GM21367 (cell line): ENCODE results near the gene KRT74.
"Not testable (repeated sequence)": the region's sequence is repeated elsewhere in the genome, so short reads cannot be mapped to it uniquely, and the experiment has no call there.

ENCODE experiments used
- ATAC-seq: cut with Tn5 transposase; IDR thresholded peaks from one replicate; pipeline ENCODE4 v1.9.1; 2021; ENCODE audit not compliant: unreplicated experiment

Gene KRT74

DNA sequence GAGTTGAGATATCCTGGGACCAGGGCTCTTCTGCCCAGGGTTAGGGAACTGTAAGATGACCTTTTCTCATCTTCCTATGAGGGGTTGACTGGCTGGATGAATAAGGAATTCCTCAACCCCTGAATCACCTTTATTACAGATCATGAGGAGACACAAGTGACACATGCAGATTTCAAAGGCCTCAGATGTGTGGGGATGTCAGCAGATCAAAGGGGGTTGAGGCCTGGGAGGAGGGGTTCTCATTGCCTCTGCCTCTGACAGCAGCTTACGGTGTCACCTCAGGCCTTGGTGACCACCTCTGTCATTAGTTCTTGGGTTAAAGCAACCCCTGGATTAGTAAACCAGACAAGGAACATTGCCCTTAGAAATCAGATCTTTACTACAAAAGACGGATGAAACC is 29.7 kb upstream of the KRT74 start:
- no peak for ATAC-seq

DNA sequence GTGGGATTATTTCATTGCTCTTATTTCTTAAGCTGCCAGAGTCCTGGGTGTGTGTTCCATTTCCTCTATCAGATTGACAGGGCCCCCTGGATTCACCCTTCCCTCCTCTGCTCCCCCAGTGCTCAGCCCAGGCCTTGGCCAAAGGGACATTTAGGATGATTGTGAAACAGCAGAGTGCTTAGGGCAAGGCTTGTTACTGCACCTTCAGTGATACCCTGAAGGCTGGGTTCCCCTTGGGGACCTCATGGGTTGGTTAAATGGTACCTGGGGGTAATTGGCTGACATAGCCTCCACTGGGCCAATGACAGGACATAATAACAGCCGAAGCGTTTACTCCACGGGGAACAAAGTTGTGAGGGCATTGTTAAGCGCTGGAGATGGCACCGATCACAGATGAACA is 28.9 kb upstream of the KRT74 start:
- no peak for ATAC-seq

DNA sequence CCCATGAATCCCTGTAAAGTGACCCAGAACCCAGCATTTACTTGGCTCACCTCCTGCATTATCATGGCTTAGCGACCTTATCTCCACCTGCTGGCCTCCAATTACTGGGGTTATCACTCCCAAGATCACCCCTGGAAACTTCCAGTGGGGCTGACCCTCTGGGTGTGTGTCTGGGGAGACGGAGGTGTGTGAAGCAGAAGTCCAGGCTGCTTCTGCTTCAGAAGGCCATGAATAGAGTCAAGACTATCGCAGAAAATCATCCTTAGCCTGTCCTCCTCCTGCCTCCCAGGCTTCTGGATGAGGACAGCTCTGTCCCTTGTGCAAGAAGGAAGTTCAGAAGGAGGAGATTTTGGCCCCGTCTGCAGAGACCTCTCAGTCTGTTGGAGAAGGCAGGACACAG is 28.0 kb upstream of the KRT74 start:
- ATAC-seq: no peak

DNA sequence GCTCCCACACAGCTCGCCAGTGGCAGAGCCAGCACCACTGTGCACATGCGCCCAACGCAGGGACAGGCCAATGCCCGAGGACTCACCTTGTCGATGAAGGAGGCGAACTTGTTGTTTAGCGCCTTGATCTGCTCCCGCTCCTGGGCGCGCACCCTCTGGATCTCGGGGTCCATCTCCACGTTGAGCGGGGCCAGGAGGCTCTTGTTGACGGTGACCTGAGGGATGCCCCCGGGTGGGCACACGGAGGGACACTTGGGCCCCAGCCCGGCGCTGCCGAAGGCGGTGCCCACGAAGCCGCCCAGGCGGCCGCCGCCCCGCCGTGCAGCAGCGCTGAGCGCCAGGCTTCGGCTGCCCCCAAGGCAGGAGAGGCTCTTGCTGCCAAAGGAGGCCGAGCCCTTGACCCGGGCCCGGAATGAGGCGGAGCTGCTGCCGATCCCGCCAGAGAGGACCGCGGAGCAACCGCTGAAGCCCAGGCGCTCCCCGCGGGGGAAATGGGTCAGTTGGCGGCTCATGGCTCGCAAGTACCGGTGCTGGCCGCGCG is 27.4 kb upstream of the KRT74 start, which contains the start of gene KRT72:
Gene KRT72, minus strand, starts transcription at position 523 of the 541 bp plus-strand sequence. Its CDS starts 11 bp downstream, at position 512.
- ATAC-seq: no peak

DNA sequence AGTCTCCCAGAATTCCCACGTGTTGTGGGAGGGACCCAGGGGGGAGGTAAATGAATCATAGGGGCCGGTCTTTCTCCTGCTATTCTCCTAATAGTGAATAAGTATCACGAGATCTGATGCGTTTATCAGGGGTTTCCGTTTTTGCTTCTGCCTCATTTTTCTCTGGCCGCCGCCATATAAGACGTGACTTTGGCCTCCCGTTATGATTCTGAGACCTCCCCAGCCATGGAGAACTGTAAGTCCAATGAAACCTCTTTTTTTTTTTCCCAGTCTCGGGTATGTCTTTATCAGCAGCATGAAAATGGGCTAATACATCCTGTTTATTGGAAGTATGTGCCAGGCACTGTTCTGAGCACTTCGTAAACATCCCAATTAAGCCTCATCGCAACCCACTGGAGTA is 26.8 kb upstream of the KRT74 start:
- no peak for ATAC-seq

DNA sequence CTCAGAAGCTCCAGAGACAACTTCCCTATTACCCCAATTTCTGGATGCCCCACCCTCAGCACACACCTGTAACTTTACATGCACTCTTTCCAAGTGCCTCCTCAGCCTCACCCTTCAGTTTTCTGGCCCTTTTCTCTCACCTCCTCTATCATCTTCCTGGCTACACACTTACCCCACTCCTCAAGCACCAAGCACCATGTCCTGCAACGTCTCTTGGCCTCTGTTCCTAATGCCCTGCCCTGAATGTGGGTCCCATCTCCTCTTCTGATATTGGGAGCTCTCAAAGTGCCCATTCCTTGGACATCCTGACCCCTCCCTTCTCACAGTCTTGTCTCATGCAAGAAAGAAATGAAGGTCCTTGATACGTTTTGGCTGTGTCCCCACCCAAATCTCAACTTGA is 26.4 kb upstream of the KRT74 start:
- ATAC-seq: no peak

DNA sequence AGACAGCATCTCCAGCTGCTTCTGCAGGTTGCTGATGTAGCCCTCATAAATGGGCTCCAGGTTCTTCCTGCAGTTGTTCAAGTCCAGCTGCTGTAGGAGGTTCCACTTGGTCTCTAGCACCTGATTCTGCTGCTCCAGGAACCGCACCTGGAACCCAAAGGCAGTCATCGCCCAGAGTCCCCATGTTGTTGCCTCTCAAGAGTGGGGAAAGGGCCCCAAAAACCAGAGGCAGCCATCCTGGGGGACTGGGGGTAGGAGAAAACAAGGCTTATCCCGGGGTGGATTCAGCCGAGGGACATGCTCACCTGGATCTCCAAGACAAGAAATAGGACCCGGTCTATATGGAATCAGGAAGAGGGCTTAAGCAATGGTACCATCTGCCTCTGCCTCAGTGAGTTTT is 25.3 kb upstream of the KRT74 start:
- no peak for ATAC-seq

DNA sequence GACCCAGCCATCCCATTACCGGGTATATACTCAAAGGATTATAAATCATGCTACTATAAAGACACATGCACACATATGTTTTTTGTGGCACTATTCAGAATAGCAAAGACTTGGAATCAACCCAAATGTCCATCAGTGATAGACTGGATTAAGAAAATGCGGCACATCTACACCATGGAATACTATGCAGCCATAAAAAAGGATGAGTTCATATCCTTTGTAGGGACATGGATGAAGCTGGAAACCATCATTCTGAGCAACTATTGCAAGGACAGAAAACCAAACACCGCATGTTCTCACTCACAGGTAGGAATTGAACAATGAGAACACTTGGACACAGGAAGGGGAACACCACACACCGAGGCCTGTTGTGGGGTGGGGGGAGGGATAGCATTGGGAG is 20.6 kb upstream of the KRT74 start:
- ATAC-seq: not testable (repeated sequence)

DNA sequence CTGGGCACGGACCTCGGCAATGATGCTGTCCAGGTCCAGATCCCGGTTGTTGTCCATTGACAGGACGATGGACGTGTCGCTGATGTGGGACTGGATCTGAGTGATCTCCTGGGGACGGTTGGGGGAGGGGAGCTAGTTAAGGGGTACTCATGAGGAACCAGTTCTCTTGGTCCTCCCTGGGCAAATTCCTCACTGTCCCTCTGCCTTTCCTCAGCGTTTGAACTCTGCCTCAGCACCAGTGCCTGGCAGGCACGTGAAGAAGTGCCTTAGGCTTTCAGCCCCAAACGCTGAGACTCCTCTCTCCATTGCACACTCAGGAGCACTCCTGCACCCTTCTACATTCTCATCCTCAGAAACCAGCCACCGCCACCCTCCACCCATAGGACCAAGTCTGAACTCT is 17.9 kb upstream of the KRT74 start:
- ATAC-seq: no peak

DNA sequence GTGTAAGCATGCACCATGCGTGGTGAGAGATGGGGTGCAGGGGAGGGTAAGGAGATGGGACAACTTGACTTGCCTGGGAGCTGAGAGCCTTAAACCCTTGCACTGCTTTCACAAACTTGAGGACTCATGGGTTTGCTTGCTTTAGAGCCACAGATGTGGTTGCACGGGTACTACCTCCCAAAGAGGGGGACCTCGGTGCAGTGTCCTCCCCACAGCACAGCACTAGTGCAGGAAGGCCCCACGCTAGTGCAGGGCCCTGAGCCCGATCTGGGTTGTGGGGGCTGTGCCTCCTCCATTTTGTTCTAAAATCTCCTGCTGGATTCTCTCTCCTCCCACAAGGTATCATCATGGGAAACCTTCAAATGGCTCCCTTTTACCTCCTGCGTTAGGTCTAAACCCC is 16.4 kb upstream of the KRT74 start:
- ATAC-seq: no peak

DNA sequence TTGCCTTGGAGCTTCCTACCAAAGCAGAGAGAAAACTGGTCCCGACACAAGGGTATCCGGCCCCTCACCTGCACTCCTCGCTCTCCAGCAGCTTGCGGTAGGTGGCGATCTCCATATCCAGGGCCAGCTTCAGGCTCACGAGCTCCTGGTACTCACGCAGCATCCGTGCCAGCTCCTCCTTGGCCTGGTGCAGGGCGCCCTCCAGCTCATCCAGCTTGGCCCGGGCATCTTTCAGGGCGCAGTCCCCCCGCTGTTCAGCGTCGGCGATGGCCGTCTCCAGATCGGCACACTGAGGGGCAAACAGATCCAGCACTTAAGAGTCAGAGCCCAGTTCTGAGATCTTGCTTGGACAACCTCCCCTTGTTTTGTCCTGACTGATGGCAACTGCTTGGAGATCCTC is 13.9 kb upstream of the KRT74 start:
- no peak for ATAC-seq

DNA sequence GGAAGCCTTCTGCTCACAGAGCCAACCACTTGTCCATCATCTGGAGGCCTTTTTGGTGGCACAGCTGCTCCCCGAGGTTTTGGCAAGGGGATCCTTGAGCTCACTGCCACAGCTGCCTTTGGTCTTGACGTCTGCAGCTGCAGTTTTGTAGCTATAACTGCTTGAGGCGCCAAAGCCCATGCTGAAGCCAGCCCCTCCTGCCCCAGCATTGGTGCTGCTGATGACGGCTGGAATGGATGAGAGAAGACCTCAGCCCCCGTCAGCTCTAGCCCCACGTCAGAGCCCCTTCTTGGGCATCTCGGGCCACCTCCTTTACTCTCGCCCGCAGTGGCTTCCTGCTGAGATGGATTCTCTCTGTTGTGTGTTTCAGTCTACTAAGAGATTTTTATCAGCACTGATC is 12.3 kb upstream of the KRT74 start:
- no peak for ATAC-seq

DNA sequence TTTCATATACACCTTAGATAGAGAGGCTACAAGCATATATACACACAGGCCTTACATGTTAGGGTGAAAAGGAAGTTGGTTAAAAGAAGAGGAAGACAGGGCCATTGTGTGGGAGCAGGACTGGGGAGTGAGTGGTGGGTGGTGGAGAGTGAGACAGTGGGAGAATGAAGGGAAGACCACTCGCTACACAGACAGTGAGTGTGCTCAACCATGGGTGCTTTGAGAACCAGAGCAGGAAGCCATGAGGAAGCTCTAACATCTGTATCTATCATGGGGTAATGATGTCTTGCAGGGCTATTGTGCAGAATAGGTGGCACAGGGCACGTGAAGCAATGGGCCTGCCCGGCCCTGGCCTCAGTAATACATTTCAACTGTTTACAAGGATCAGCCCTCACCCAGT is 11.4 kb upstream of the KRT74 start:
- ATAC-seq: no peak

DNA sequence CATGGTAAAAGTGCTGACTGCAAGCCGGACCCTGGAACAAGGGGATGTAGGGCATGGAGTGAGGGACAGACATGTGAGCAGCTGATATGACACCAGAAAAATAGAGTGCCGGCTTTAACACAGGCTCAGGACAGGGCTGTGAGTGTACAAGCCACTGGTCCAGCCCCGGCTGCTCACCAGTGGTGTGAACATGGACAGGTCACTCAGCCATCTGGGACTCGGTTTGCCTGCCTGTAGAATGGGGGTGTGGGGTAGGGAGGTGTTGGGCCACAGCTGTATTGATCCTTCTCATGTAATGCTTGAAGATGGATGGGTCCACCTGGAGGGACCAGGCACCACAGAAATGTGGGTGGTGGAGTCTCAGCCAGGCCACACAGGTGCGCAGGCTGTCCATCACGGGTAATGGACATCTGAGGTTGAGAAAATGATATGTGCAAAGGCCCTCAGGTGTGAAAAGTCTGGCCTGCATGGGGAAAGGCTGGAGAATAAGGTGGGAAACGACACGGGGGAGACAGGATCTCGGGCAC is 10.6 kb upstream of the KRT74 start:
- no peak for ATAC-seq

DNA sequence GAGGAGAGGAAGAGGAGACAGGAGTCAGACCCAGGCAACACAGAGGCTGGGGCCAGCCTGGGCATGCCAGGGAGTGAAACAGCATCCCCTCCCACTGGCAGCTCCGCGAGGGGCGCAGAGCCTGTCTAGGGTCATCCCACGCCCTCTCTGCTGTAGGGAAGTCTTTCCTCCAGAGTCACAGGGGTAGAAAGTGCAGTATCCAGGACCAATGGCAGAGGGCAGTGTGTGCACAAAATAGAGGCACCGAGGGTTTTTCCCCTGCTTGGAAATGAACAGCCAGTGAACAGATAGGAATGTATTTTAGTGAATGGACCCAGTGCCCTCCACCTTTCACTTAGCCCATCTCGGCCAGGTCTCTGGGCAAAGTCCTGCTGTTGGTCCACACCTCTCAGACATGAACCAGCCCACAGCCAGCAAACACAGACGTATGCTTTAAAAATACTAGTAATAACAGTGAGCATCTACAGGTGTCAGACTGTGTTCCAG is 9.4 kb upstream of the KRT74 start:
- ATAC-seq: no peak

DNA sequence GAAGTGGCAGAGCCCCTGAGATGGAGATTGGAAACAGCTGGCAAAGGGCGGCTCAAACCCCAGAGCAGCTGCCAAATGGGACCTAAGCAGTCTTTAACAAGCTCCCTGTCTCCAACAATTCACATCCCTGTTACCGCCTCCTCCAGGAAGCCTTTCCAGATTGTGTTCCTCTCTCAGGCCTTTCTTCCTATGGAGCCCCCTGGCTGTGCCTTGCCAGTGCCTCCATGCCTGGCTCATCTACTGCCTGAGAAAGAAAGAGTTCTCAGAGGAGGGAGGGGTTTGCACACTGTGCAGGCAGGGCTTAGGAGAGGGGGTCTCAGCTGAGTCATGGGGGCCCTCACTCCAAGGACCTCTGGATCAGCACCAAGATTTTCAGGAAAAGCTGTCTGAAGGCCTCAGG is 8.8 kb upstream of the KRT74 start:
- ATAC-seq: no peak

DNA sequence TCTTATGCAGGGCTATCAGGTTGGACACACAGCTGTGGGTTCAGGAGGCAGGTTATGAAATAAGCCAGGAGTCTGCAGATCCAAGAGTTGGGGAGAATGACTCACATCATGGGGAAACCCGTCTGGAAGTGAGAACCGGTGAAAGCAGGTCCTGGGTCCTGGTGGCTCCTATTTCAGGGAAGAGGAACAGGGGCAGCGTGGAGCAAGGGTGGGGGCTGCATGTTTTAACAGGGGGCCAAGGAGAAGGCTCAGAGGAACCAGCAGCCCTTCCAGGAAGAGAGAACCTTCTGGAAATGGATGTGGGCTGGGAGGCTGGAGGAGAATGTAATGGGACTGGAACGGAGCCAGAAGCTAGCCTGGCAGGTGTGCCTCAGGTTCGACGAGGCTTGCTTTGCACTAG is 7.8 kb upstream of the KRT74 start:
- ATAC-seq: no peak

DNA sequence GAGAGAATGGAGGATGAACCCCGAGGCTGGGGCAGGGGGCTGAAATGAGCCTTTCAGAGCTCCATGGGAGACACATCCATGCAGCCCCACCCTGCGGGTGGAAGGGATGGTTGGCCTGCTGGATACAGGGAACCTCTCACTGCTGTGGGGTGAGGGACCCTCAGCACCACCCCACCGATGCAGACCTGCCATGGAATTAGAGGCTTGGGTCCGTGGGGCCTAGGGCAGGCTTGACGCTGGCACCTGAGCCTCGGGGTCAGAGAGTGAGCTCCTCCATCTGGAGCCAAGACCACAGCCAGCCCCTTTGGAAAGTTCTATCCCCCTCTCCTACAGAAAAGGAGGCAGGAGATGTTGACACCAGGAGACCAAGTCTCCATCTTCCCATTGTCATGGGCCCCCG is 7.4 kb upstream of the KRT74 start:
- ATAC-seq: no peak

DNA sequence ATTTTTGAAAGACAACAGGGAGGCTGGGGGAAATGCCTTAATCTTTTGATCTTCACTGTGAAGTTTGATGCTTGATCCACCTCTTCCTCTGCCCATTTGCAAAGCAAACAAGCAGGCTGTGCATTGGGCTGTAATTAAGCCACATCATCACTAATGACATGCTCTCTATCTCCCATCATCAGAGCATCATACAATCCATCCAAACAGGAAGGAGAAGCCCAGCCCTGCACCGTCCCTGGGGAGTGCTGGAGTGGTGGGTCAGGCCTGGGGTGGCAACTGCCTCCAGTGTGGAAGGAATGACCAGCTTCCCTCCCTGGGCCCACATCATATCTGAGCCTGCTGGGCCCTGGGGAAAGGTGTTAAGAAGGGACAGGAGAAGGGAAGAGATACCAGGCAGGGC is 6.9 kb upstream of the KRT74 start:
- no peak for ATAC-seq

DNA sequence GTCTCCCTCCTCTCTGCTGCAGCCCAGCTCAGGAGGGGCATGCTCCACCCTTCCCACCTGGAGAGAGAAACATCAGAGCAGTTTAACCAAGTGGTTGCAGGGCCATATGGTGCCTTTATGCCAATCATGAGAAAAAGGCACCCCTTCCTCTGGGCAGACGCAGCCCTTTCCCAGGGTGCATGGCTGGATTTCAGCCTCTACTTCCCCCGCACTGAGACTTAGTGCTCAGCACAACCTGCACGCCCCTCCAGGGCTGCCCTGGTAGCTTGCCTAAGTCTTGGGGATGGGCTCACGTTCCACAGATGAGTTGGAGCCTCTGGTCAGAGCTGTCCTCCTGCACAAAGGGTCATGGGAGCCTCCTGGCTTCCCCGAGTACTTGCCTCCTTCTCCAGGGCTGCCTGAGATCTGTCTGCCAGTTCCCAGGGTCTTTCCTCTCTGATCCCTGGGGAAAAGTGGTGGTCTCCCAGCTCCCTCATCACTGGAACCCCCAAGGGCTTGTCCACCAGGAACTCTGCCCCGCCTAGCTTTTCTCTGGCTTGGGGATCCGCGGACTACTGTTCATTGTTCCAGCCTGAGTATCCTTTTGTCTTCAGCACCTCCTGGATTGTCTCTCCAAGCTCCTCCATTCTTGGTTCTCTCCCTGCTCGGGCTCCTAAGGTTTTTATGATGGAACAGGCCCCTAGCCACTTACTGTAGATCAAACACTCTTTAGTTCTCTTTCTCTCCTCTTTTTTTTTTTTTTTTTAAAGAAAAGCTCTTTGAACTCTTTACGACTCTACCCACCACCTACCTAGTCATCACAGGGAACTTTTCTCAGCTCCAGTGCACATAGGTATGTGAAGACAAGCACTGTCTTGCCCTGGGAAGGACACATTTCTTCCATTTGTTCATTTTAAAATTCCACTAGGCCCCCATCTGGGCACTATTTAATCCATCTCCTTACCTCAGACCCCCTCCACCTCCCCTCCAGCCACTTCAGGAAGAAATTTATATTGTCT is 6.1 kb upstream of the KRT74 start:
- ATAC-seq: no peak

DNA sequence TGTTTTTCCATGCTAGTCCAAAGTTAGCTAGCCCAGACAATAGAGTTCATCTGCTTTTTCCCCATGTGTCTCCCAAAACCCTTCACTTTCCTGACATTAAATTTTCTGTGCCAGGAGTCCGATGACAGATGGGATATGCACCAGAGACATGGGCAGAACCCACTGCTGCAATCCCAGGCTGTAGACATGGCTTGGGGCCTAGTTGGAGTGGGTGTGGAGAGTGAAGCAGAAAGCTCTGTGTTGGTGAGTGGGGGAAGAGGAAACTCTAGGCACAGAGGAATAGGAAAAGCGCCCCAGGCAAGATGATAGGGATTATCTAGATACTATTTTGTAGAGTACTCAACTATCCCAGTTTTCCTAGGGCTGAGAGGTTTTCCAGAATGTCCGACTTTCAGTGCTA is 4.8 kb upstream of the KRT74 start:
- ATAC-seq: no peak

DNA sequence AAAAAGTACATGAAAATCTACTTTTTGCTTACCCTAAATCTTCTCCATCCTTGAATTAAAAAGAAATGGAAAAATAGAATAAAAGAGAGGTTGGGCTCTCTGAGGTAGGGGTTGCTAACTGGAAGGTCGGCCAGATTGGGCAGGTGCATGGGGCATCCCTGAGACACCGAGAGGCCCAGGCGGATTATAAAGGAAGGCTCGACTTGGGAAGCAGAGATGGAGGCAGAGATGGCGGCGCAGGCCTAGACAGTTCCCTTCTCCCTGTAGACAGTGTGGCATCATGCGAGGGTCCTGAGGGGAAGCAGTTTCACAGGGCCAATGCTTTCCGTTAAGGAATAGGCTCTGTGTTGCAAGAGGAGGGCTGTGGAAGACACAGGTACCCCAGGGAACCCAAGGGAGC is 3.7 kb upstream of the KRT74 start:
- no peak for ATAC-seq
